Lung (tissue), 12 donors: Measurements from ENCODE around the gene RFC2. TPM values are rescaled to one million over a fixed set of nuclear protein-coding genes. Genes with fewer than 3 reads are reported as not detected.
"Not testable (repeated sequence)": the region's sequence is repeated elsewhere in the genome, so short reads cannot be mapped to it uniquely, and the experiment has no call there.

ENCODE experiments used
- ATAC-seq: fragments of 200-7000 bp; cut with Tn5 transposase; one replicate; pipeline ENCODE4 v1.9.1; 2020; ENCODE audit warnings: moderate number of reproducible peaks; ENCODE audit not compliant: insufficient read depth, low FRiP score
- DNase-seq, 3 donors: peaks; one replicate each; pipeline ENCODE4 v3.0.0-alpha.2; 2013 to 2017
- H3K27ac ChIP-seq, 2 donors: one replicate each; pipeline ENCODE4 v1.5.1; 2013; ENCODE audit warnings: mild to moderate bottlenecking in 2 of 2, moderate library complexity in 2 of 2, control low read depth in 1 of 2, inconsistent platforms in 1 of 2, low read depth in 1 of 2, low read length in 1 of 2
- H3K27me3 ChIP-seq, 3 donors: one replicate each; pipeline ENCODE4 v1.5.1; 2013; ENCODE audit warnings: low read length in 2 of 3; ENCODE audit not compliant: control insufficient read depth in 3 of 3, insufficient read depth in 3 of 3
- H3K36me3 ChIP-seq, 4 donors: one replicate each; pipeline ENCODE4 v1.5.1; 2013; ENCODE audit warnings: low read length in 4 of 4, mild to moderate bottlenecking in 1 of 4, moderate library complexity in 1 of 4; ENCODE audit not compliant: control insufficient read depth in 4 of 4, insufficient read depth in 4 of 4
- H3K4me1 ChIP-seq, 5 donors: one replicate each; pipeline ENCODE4 v1.5.1; 2013; ENCODE audit warnings: low read length in 5 of 5, mild to moderate bottlenecking in 2 of 5, moderate library complexity in 1 of 5; ENCODE audit not compliant: control insufficient read depth in 5 of 5, insufficient read depth in 5 of 5
- H3K4me3 ChIP-seq: one replicate; pipeline ENCODE4 v1.5.1; 2013; ENCODE audit warnings: mild to moderate bottlenecking, control low read depth, moderate library complexity
- H3K9ac ChIP-seq, 2 donors: one replicate each; pipeline ENCODE4 v1.5.1; 2013; ENCODE audit warnings: low read length in 2 of 2, control low read depth in 1 of 2; ENCODE audit not compliant: insufficient read depth in 1 of 2
- H3K9me3 ChIP-seq, 4 donors: one replicate each; pipeline ENCODE4 v1.5.1; 2013; ENCODE audit warnings: low read length in 3 of 4, mild to moderate bottlenecking in 1 of 4, moderate library complexity in 1 of 4; ENCODE audit not compliant: control insufficient read depth in 4 of 4, insufficient read depth in 3 of 4
- CTCF ChIP-seq: IDR thresholded peaks from 2 replicates; pipeline ENCODE4 v1.5.1; 2012; ENCODE audit warnings: mild to moderate bottlenecking; ENCODE audit errors: control extremely low read depth, extremely low read depth
- WGBS, 2 donors: extraction: QIAGEN DNeasy Blood & Tissue Kit; methylation state at CpG; one replicate each; pipeline ENCODE4 v1.1.7; 2013; 5-methylcytosine and 5-hydroxymethylcytosine counted together
- polyA plus RNA-seq, 2 donors: library from polyadenylated mRNA; stranded (reverse); fragments of 200-250 nt; gene quantifications; one replicate each; pipeline ENCODE4 v1.2.1, GENCODE V29; 2013
- total RNA-seq, 2 donors: library from RNA; depleted of rRNA in 1 of 2; stranded (reverse); fragments of >200 nt in 1 of 2; gene quantifications; one replicate each; pipeline ENCODE4 v1.2.1, GENCODE V29; 2014 to 2021
- donor health status: control.
- donor health status: control.
- donor health status: Bipolar disorder and iron deficiency.
- donor health status: healthy.
- donor health status: DM: yes; HTN: yes; CAD: no.

The RFC2 gene
- total and polyA plus RNA-seq, 4 donors = 14.5 to 23.8 (median 21.2) TPM

- Histone ChIP-seq H3K9me3 (no peaks in the 10 kb centered on the region), H3K27ac (peak overlapping the region in 1 of 2 donors; percentile 63), H3K27me3 (no peaks in the 10 kb centered on the region), H3K36me3 (peaks cover 0 to 4% (median 0%) of the 10 kb centered on the region in 4 donors), H3K9ac (no peak overlapping the region), H3K4me3 (no peak overlapping the region), H3K4me1 (peaks cover 0 to 20% (median 11%) of the 10 kb centered on the region in 5 donors)
- peak in 2 of 3 donors; percentile 23 to 29 for DNase-seq
- no peak for TF ChIP-seq CTCF
- WGBS, 2 donors = 71 to 77% methylated on average over 12 of the region's 12 CpGs
- ATAC-seq = no peak
Measured at GRCh38 chr7:74256491-74257408, 2.6 kb upstream of the RFC2 start.

- not testable (repeated sequence) for H3K27me3 ChIP-seq, H3K36me3 ChIP-seq, H3K9ac ChIP-seq, DNase-seq, H3K9me3 ChIP-seq, ATAC-seq, H3K4me3 ChIP-seq
- 82 to 89% methylated on average over 6 of the region's 6 CpGs for WGBS, 2 donors
- H3K4me1 ChIP-seq = peaks cover 0 to 20% (median 11%) of the 10 kb centered on the region in 5 donors
- H3K27ac ChIP-seq = peak overlapping the region in 1 of 2 donors; percentile 97
Measured at GRCh38 chr7:74255461-74255860, 1.3 kb upstream of the RFC2 start.

- H3K4me3 ChIP-seq = peak overlapping the region; percentile 52
- peak overlapping the region; percentile 89 to 93 for H3K9ac ChIP-seq
- H3K27me3 ChIP-seq = no peaks in the 10 kb centered on the region
- H3K9me3 ChIP-seq = no peaks in the 10 kb centered on the region
- peak overlapping the region; percentile 89 to 97 for H3K27ac ChIP-seq
- TF ChIP-seq CTCF = no peak
- H3K36me3 ChIP-seq = peaks cover 4 to 7% (median 5%) of the 10 kb centered on the region in 4 donors
- ATAC-seq = no peak
- peaks cover 0 to 20% (median 11%) of the 10 kb centered on the region in 5 donors for H3K4me1 ChIP-seq
- no peak for DNase-seq
- WGBS, 2 donors = 13 to 17% methylated on average over 20 of the region's 20 CpGs
Measured at GRCh38 chr7:74254858-74255379, 720 bp upstream of the RFC2 start.

- peak overlapping the region; percentile 82 for H3K4me3 ChIP-seq
- peak overlapping the region; percentile 69 to 97 for H3K27ac ChIP-seq
- peaks cover 0 to 20% (median 11%) of the 10 kb centered on the region in 5 donors for H3K4me1 ChIP-seq
- peak in 1 of 3 donors; percentile 56 for DNase-seq
- no peak for TF ChIP-seq CTCF
- H3K36me3 ChIP-seq = peaks cover 4 to 17% (median 12%) of the 10 kb centered on the region in 4 donors
- H3K9me3 ChIP-seq = no peaks in the 10 kb centered on the region
- ATAC-seq = no peak
- WGBS, 2 donors = 0 to 1% methylated on average over 10 of the region's 10 CpGs
- peak overlapping the region; percentile 69 to 82 for H3K9ac ChIP-seq
- H3K27me3 ChIP-seq = no peaks in the 10 kb centered on the region
Measured at GRCh38 chr7:74253835-74254128, 417 bp downstream of the RFC2 start.
